ENCODE results near the gene ANKMY1.

GRCh38 chr2:240604939-240605716 is 47.3 kb upstream of the ANKMY1 start:
- TF ChIP-seq POLR2A (IDR thresholded peaks at IDR 0.05), result no peak
- no peak for TF ChIP-seq CTCF (IDR thresholded peaks at IDR 0.05)

Measured in lower leg skin (tissue), 3 donors.